ENCODE measurements around the gene HFE.
A peak's percentile ranks its signal among the peaks of the same experiment; 100 is the strongest.
"Not testable (repeated sequence)": the region's sequence is repeated elsewhere in the genome, so short reads cannot be mapped to it uniquely, and the experiment has no call there.

Gene HFE

GRCh38 chr6:26058477-26059033 lies 28.7 kb upstream of the HFE start:
- DNase-seq (ENCODE audit: low read depth in 2 of 2), result not testable (repeated sequence)

GRCh38 chr6:26059941-26060340 lies 27.3 kb upstream of the HFE start:
- no peak for DNase-seq (ENCODE audit: low read depth in 2 of 2)

GRCh38 chr6:26064619-26065257 lies 22.5 kb upstream of the HFE start:
- DNase-seq (ENCODE audit: low read depth in 2 of 2), result no peak

GRCh38 chr6:26065952-26066380 lies 21.3 kb upstream of the HFE start:
- DNase-seq (ENCODE audit: low read depth in 2 of 2), result no peak

- no peak for DNase-seq (ENCODE audit: low read depth in 2 of 2)
These were observed 19.9 kb upstream of the HFE start for GRCh38 chr6:26067367-26067766.

- DNase-seq (ENCODE audit: low read depth in 2 of 2), result no peak
These were observed 19.2 kb upstream of the HFE start for GRCh38 chr6:26068036-26068435.

- DNase-seq (ENCODE audit: low read depth in 2 of 2), result no peak
These were observed 16.1 kb upstream of the HFE start for GRCh38 chr6:26071135-26071534.

- DNase-seq (ENCODE audit: low read depth in 2 of 2), result no peak
These were observed 12.0 kb upstream of the HFE start for GRCh38 chr6:26075063-26075717.

GRCh38 chr6:26078066-26078465 lies 9.2 kb upstream of the HFE start:
- DNase-seq (ENCODE audit: low read depth in 2 of 2), result not testable (repeated sequence)

- DNase-seq (ENCODE audit: low read depth in 2 of 2), result not testable (repeated sequence)
These were observed 6.1 kb upstream of the HFE start for GRCh38 chr6:26081096-26081495.

GRCh38 chr6:26086211-26086610 lies 1.0 kb upstream of the HFE start:
- no peak for DNase-seq (ENCODE audit: low read depth in 2 of 2)

GRCh38 chr6:26088344-26088743 lies 1.1 kb downstream of the HFE start:
- no peak for DNase-seq (ENCODE audit: low read depth in 2 of 2)

GRCh38 chr6:26089272-26089671 lies 2.0 kb downstream of the HFE start:
- no peak for DNase-seq (ENCODE audit: low read depth in 2 of 2)

- no peak for DNase-seq (ENCODE audit: low read depth in 2 of 2)
These were observed 5.2 kb downstream of the HFE start for GRCh38 chr6:26092443-26092842.

- no peak for DNase-seq (ENCODE audit: low read depth in 2 of 2)
These were observed 6.8 kb downstream of the HFE start for GRCh38 chr6:26094036-26094435.

GRCh38 chr6:26097268-26097875 lies 10.1 kb downstream of the HFE start:
- peak; percentile 25 to 43 for DNase-seq (ENCODE audit: low read depth in 2 of 2)

- no peak for DNase-seq (ENCODE audit: low read depth in 2 of 2)
These were observed 16.0 kb downstream of the HFE start for GRCh38 chr6:26103141-26103769.

- peak; percentile 65 to 76 for DNase-seq (ENCODE audit: low read depth in 2 of 2)
These were observed 16.7 kb downstream of the HFE start for GRCh38 chr6:26103770-26104456.

GRCh38 chr6:26104457-26105108 lies 17.4 kb downstream of the HFE start:
- DNase-seq (ENCODE audit: low read depth in 2 of 2), result no peak

- DNase-seq (ENCODE audit: low read depth in 2 of 2), result no peak
These were observed 18.0 kb downstream of the HFE start for GRCh38 chr6:26105109-26105730.

- DNase-seq (ENCODE audit: low read depth in 2 of 2), result no peak
These were observed 18.6 kb downstream of the HFE start for GRCh38 chr6:26105842-26106241.
